Natural killer cell (primary cell): Measurements from ENCODE around the gene SH3PXD2B. TPM values are rescaled to one million over a fixed set of nuclear protein-coding genes. Genes with fewer than 3 reads are reported as not detected.

Source experiments
- ATAC-seq, 3 donors: fragments of 150-1000 bp in 2 of 3; fragments of 200-7000 bp in 1 of 3; cut with Tn5 transposase; 1 replicate in 1 of 3; 2 replicates in 2 of 3; pipeline ENCODE4 v1.10.0; 2021; ENCODE audit warnings: mild to moderate bottlenecking in 2 of 3, moderate library complexity in 2 of 3
- DNase-seq, 2 donors: peaks; one replicate each; pipeline versions ENCODE4 v3.0.0 to v3.0.0-alpha.2; 2013 to 2021; ENCODE audit warnings: mixed read lengths in 1 of 2
- H3K27ac ChIP-seq: one replicate; pipeline ENCODE4 v1.5.1; 2013; ENCODE audit warnings: mild to moderate bottlenecking, low read length
- H3K27me3 ChIP-seq: one replicate; pipeline ENCODE4 v1.6.1; 2013; ENCODE audit warnings: low read length; ENCODE audit not compliant: control insufficient read depth, insufficient read depth
- H3K36me3 ChIP-seq: one replicate; pipeline ENCODE4 v1.6.1; 2013; ENCODE audit warnings: low read length; ENCODE audit not compliant: control insufficient read depth, insufficient read depth
- H3K4me1 ChIP-seq: one replicate; pipeline ENCODE4 v1.6.1; 2013; ENCODE audit warnings: low read length; ENCODE audit not compliant: control insufficient read depth, insufficient read depth
- H3K4me3 ChIP-seq: one replicate; pipeline ENCODE4 v1.5.1; 2013; ENCODE audit warnings: low read length
- H3K9me3 ChIP-seq: one replicate; pipeline ENCODE4 v1.6.1; 2013; ENCODE audit warnings: low read length; ENCODE audit not compliant: control insufficient read depth, insufficient read depth
- H3K27ac Mint-ChIP-seq, 2 donors: one replicate each; pipeline ENCODE4 v1.8.0; 2022; ENCODE audit warnings: mild to moderate bottlenecking in 2 of 2, mixed read lengths in 2 of 2, moderate library complexity in 1 of 2
- H3K27me3 Mint-ChIP-seq, 2 donors: one replicate each; pipeline ENCODE4 v1.8.0; 2022; ENCODE audit warnings: low read depth in 2 of 2, mixed read lengths in 2 of 2
- H3K36me3 Mint-ChIP-seq: one replicate; pipeline ENCODE4 v1.8.0; 2022; ENCODE audit warnings: mixed read lengths
- H3K4me1 Mint-ChIP-seq, 2 donors: one replicate each; pipeline ENCODE4 v1.8.0; 2022; ENCODE audit warnings: mixed read lengths in 2 of 2
- H3K4me3 Mint-ChIP-seq: one replicate; pipeline ENCODE4 v1.8.0; 2022; ENCODE audit warnings: mild to moderate bottlenecking, moderate library complexity, mixed read lengths
- H3K9me3 Mint-ChIP-seq, 2 donors: one replicate each; pipeline ENCODE4 v1.8.0; 2022; ENCODE audit warnings: mixed read lengths in 2 of 2
- CTCF ChIP-seq: fragments of 200-600 bp; IDR thresholded peaks from one replicate; pipeline ENCODE4 v1.8.0; 2022; ENCODE audit warnings: antibody characterized with exemption
- WGBS: methylation state at CpG from one replicate; pipeline ENCODE4 v1.1.7; 2013; ENCODE audit warnings: missing lambda C conversion rate; ENCODE audit not compliant: insufficient coverage; 5-methylcytosine and 5-hydroxymethylcytosine counted together
- intact Hi-C: fragments of 100-400 bp; cut with micrococcal nuclease; formaldehyde crosslinking; loops from one replicate; pipeline ENCODE4 v1.14.2; 2022
- total RNA-seq, 4 donors: library from RNA; stranded (reverse); fragments of 120-200 nt in 1 of 4; gene quantifications; one replicate each; pipeline versions ENCODE4 v1.2.3 to v1.2.4, GENCODE V29; 2013 to 2022

SH3PXD2B gene
- total RNA-seq, 3 donors from 2014 or later (not counting 1 experiment from before 2014, with no cell fraction given): 0.25 to 0.35 TPM; not detected in 1

DNA sequence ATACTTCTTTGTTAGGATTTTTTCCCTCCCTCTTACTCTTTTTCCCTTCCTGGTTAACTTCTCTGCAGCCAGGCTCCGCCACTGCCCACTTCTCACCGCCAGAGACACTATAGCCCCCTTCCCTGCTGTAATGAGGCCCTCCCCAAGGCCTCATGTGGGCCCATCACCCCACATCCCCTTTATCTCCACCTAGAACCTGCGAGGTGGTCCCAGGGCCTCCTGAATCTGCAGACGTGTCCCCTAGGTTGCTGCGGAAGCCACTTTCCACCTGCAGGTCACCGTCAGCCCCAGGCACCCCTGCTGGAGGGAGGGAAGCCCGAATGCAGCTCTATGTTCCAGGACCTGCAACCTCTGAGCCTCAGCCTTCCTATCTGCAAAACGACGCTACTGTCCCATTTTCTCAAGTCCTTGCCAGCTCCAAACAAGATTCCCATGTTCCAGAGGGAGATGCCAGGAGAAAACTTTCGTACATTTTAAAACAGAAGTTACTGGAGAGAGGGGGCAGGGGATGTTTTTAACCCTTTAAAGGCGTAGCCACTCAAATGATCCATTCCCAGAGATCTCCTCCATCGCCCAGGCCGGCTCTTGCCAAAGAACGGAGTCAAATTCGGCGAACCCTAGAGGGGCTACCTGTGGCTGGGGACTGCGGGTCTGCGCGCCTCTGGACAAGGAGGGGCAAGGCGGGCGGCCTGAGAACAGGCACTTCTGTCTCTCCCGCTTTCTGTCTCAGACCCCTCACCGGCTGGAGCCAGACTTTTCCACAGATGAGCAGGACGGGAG lies 929 bp downstream of the SH3PXD2B start:
- ATAC-seq (no peak), DNase-seq (no peak)
- intact Hi-C loops: no loop called here
- Histone ChIP-seq H3K27me3 (peaks cover 7% of the 10 kb centered on the region), H3K4me1 (peaks cover 12% of the 10 kb centered on the region), H3K4me3 (no peak overlapping the region), H3K27ac (no peak overlapping the region), H3K9me3 (no peaks in the 10 kb centered on the region), H3K36me3 (no peaks in the 10 kb centered on the region)
- Mint-ChIP-seq H3K9me3 (no peaks in the 10 kb centered on the region), H3K36me3 (no peaks in the 10 kb centered on the region), H3K4me1 (peaks cover 14% of the 10 kb centered on the region in 2 donors), H3K27me3 (peaks cover 29 to 49% of the 10 kb centered on the region in 2 donors), H3K27ac (no peak overlapping the region), H3K4me3 (peak overlapping the region; percentile 80)
- WGBS: 48% methylated on average over 24 of the region's 24 CpGs
- TF ChIP-seq CTCF: no peak

GRCh38 chr5:172452398-172453205 lies 1.7 kb downstream of the SH3PXD2B start:
- Histone ChIP-seq H3K36me3 (no peaks in the 10 kb centered on the region), H3K27me3 (peaks cover 7% of the 10 kb centered on the region), H3K4me3 (no peak overlapping the region), H3K9me3 (no peaks in the 10 kb centered on the region), H3K27ac (no peak overlapping the region), H3K4me1 (peaks cover 12% of the 10 kb centered on the region)
- no peak for TF ChIP-seq CTCF
- no peak for DNase-seq
- Mint-ChIP-seq H3K4me3 (peak overlapping the region; percentile 80), H3K4me1 (peaks cover 14% of the 10 kb centered on the region in 2 donors), H3K36me3 (no peaks in the 10 kb centered on the region), H3K27ac (no peak overlapping the region), H3K27me3 (peaks cover 29 to 49% of the 10 kb centered on the region in 2 donors), H3K9me3 (no peaks in the 10 kb centered on the region)
- intact Hi-C loops: no loop called here
- WGBS: 85% methylated on average over 18 of the region's 18 CpGs
- no peak for ATAC-seq

GRCh38 chr5:172451771-172452197 lies 2.5 kb downstream of the SH3PXD2B start:
- Histone ChIP-seq H3K36me3 (no peaks in the 10 kb centered on the region), H3K9me3 (no peaks in the 10 kb centered on the region), H3K27ac (no peak overlapping the region), H3K27me3 (peaks cover 7% of the 10 kb centered on the region), H3K4me1 (peaks cover 12% of the 10 kb centered on the region), H3K4me3 (no peak overlapping the region)
- Mint-ChIP-seq H3K4me1 (peaks cover 14% of the 10 kb centered on the region in 2 donors), H3K36me3 (no peaks in the 10 kb centered on the region), H3K9me3 (no peaks in the 10 kb centered on the region), H3K4me3 (peak overlapping the region; percentile 80), H3K27me3 (peaks cover 32 to 49% of the 10 kb centered on the region in 2 donors), H3K27ac (no peak overlapping the region)
- WGBS: 97% methylated on average over 3 of the region's 3 CpGs
- DNase-seq (no peak), ATAC-seq (no peak)
- intact Hi-C loops: no loop called here
- TF ChIP-seq CTCF: no peak
